GM12878 (cell line): Measurements from ENCODE around the gene BIRC6.

ENCODE experiments used
- CBX3 ChIP-seq: fragments of 200-600 bp; sonication (generic); IDR thresholded peaks from 2 replicates; pipeline ENCODE4 v1.6.1; 2016; ENCODE audit warnings: low read depth, borderline replicate concordance
- CTCF ChIP-seq, 3 experiments: IDR thresholded peaks in 2 of 3; conservative IDR thresholded peaks in 1 of 3; 2 replicates each; pipeline ENCODE4 v1.5.1; 2011; ENCODE audit warnings: low read depth in 3 of 3, low read length in 3 of 3, mild to moderate bottlenecking in 3 of 3, control low read depth in 2 of 3, moderate library complexity in 2 of 3, inconsistent platforms in 1 of 3, mixed read lengths in 1 of 3; ENCODE audit not compliant: control insufficient read depth in 2 of 3, insufficient read depth in 1 of 3; ENCODE audit errors: extremely low read depth in 1 of 3
- MYC ChIP-seq: IDR thresholded peaks from 2 replicates; pipeline ENCODE4 v1.6.1; 2011; ENCODE audit warnings: mild to moderate bottlenecking, low read length, moderate library complexity, inconsistent platforms; ENCODE audit not compliant: insufficient read depth, insufficient replicate concordance, insufficient read length, severe bottlenecking
- POLR2AphosphoS2 ChIP-seq: IDR thresholded peaks from 2 replicates; pipeline ENCODE4 v1.6.1; 2011; ENCODE audit warnings: low read depth, mild to moderate bottlenecking, low read length, improper control_type of control experiment, moderate library complexity
- ZNF207 ChIP-seq: fragments of 450-650 bp; IDR thresholded peaks from 2 replicates; pipeline ENCODE4 v1.6.1; 2014; ENCODE audit warnings: antibody characterized with exemption, mild to moderate bottlenecking, borderline replicate concordance

DNA sequence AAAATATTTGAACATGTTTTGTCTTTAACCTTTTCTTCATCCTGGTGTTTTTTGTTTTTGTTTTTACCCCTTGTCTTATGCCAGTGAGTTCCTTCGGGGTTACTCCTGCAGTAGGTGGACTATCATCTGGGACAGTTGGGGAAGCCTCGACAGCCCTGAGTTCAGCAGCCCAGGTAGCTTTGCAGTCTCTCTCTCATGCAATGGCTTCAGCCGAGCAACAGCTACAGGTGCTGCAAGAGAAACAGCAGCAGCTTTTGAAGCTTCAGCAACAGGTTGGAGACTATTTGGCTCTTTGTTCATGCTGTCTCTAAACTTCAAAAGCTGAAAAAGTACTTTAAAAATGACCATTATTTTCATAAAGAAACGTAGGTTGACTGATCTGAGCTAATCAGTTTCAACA lies 106.3 kb downstream of the BIRC6 start:
- TF ChIP-seq CTCF (IDR thresholded peaks at IDR 0.05 in 2 of 3, conservative IDR thresholded peaks at IDR 0.05 in 1 of 3; ENCODE audit: control insufficient read depth in 2 of 3, extremely low read depth in 1 of 3, insufficient read depth in 1 of 3, low read depth in 3 of 3, low read length in 3 of 3) (no peak), ZNF207 (no peak), POLR2AphosphoS2 (no peak), MYC (no peak), CBX3 (no peak)
